ENCODE measurements around the gene AGBL4. TPM values are rescaled to one million over a fixed set of nuclear protein-coding genes. Genes with fewer than 3 reads are reported as not detected.
"Not testable (repeated sequence)": the region's sequence is repeated elsewhere in the genome, so short reads cannot be mapped to it uniquely, and the experiment has no call there.

Gene AGBL4
- total RNA-seq, 1 donor from 2014 or later, result not detected

DNA sequence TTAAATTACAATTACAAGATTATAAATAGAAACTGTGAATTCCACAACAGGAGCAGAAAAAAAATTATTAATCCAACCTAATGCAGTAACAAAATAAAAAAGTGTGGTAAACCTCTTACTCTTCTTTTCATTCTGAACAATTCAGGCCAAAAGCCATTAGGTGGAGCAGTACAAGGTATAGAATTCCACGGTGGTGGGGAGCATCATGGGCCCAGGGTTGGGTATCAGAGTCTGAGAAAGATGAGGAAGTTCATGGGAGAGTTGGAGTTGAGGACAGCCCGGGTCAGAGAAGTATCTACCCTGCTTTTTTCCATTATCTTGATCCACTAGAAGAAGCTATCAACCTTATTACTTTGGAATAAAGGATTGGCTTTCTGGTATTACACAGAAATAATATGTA lies 586.9 kb downstream of the AGBL4 start:
- no peak for DNase-seq (ENCODE audit: low read depth, low spot score)

DNA sequence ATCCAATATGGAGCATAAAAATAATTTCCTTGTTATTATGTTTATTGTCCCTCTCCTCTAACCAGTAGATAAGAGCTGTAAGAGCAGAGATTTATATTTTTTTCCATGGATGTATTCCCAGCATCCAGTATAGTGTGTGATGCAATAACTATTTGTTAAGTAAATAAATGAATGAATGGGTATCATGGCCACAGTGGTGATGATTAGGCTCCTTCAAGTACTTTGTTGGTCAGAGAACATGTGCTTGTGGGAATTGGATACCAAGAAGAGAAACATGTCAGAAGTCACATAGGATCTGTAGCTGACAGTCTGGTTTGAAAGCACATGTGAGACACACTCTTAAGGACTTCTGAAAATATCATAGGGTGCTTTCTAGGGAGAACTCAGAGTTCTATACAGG lies 588.5 kb downstream of the AGBL4 start:
- no peak for DNase-seq (ENCODE audit: low read depth, low spot score)

DNA sequence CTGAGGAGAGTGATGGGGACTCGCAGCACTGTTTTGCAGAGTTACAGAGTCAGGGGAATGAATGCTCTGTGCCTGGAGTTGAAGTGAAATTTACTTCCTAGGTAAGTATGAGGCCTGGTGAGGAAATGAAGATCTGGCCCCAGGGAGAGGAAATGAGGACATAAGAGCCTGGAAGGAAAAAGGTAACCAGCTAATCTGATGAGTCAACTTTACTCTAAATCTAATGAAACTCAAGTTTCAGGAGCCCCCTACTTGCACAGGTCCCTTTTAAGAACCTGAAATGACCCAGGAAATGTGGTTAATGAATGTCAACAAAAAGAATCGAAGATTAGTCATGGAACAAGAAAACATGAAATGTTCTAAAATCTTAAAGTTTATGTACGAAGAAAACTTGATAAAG lies 599.0 kb downstream of the AGBL4 start:
- DNase-seq (ENCODE audit: low read depth, low spot score), result no peak

- DNase-seq (ENCODE audit: low read depth, low spot score), result no peak
Observed at GRCh38 chr1:49416758-49417157, 607.0 kb downstream of the AGBL4 start.

DNA sequence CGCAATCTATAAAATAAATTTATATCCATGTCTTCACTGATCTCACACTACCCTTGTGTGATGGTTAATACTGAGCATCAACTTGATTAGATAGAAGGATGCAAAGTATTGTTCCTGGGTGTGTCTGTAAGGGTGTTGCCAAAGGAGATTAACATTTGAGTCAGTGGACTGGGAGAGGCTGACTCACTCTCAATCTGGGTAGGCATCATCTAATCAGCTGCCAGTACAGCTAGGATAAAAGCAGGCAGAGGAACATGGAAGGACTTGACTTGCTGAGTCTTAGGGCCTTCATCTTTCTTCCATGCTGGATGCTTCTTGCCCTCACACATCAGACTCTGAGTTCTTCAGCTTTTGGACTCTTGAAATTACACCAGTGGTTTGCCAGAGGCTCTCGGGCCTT lies 615.4 kb downstream of the AGBL4 start:
- DNase-seq (ENCODE audit: low read depth, low spot score), result no peak

GRCh38 chr1:49397086-49397485 lies 626.7 kb downstream of the AGBL4 start:
- no peak for DNase-seq (ENCODE audit: low read depth, low spot score)

- no peak for DNase-seq (ENCODE audit: low read depth, low spot score)
Observed at GRCh38 chr1:49394200-49394599, 629.6 kb downstream of the AGBL4 start.

GRCh38 chr1:49389699-49390098 lies 634.1 kb downstream of the AGBL4 start:
- DNase-seq (ENCODE audit: low read depth, low spot score), result no peak

- no peak for DNase-seq (ENCODE audit: low read depth, low spot score)
Observed at GRCh38 chr1:49364676-49365075, 659.1 kb downstream of the AGBL4 start.

- no peak for DNase-seq (ENCODE audit: low read depth, low spot score)
Observed at GRCh38 chr1:49363628-49364027, 660.1 kb downstream of the AGBL4 start.

DNA sequence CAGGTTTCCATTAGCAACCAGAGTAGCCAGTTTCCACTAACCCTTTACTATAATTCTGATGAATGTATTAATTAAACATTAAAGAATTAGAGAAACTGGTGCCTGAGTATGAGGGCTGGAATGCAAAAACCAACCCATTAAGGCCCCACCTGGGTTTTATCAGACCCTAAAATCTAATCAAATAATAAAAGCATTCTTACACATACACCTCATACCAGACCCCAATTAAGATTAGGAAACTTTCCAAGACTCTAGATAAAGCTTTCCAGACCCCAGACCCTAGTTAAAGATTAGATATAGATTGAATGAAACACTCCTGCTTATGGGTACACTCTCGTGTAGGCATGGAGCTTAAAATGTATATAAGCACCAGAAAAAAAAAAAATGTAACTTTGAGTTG lies 665.7 kb downstream of the AGBL4 start:
- no peak for DNase-seq (ENCODE audit: low read depth, low spot score)

DNA sequence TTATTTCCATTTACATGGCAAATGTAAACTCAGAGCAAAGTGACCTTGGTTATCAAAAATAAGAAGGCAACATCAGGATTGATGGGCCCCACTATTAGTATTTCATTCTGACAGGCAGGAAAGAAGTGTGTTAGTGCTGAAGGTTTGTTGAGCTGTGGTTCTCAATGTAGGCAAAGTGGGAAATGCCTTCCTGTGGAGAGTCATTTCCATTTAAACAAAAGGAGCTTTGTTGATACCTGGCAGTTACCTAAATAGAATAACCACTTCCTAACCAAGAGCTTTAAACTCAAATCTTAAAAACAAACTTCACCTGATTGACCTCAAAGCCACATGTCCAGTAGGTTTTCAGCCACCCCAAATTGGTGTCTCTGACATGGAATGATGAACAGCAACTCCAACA lies 667.2 kb downstream of the AGBL4 start:
- no peak for DNase-seq (ENCODE audit: low read depth, low spot score)

DNA sequence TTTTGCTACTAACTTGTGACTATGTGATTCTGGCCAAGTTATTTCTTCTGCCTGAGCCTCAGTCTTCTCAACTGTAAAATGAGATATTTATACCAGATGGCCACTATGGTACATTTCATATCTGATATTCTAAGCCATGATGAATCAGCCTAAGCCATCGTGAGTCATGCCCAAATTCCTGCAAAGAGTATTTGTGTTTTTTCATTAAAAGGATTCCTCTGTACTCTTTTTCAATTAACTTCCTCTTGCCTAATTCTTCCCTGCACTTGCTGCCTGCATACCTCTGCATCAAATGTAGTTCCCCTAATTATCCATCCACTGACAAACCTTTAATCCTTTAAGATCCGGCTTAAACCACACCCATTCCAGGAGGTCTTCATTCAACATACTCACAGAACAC lies 672.0 kb downstream of the AGBL4 start:
- DNase-seq (ENCODE audit: low read depth, low spot score), result no peak

- no peak for DNase-seq (ENCODE audit: low read depth, low spot score)
Observed at GRCh38 chr1:49346767-49347349, 676.9 kb downstream of the AGBL4 start.

- no peak for DNase-seq (ENCODE audit: low read depth, low spot score)
Observed at GRCh38 chr1:49340576-49340975, 683.2 kb downstream of the AGBL4 start.

DNA sequence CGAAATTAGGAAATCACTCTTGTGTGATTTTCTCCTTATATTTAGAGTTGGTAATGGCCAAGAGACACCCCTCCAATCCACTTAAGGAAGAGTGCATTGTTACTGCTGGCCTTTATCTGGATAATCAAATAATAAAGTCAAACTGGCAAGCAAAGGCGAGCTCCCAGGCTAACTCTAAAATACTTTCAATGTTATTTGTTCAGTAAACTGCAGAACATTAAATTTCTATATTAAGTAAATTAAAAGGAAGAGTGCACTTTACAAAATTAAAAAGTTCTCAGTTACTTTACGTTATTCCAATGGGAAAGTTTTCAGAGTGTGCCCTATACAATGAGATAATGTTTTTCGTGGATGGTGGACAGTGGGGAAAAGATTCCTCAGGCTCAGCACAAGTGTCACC lies 684.7 kb downstream of the AGBL4 start:
- DNase-seq (ENCODE audit: low read depth, low spot score), result no peak

- DNase-seq (ENCODE audit: low read depth, low spot score), result no peak
Observed at GRCh38 chr1:49337251-49337650, 686.5 kb downstream of the AGBL4 start.

- DNase-seq (ENCODE audit: low read depth, low spot score), result no peak
Observed at GRCh38 chr1:49333906-49334305, 689.8 kb downstream of the AGBL4 start.

DNA sequence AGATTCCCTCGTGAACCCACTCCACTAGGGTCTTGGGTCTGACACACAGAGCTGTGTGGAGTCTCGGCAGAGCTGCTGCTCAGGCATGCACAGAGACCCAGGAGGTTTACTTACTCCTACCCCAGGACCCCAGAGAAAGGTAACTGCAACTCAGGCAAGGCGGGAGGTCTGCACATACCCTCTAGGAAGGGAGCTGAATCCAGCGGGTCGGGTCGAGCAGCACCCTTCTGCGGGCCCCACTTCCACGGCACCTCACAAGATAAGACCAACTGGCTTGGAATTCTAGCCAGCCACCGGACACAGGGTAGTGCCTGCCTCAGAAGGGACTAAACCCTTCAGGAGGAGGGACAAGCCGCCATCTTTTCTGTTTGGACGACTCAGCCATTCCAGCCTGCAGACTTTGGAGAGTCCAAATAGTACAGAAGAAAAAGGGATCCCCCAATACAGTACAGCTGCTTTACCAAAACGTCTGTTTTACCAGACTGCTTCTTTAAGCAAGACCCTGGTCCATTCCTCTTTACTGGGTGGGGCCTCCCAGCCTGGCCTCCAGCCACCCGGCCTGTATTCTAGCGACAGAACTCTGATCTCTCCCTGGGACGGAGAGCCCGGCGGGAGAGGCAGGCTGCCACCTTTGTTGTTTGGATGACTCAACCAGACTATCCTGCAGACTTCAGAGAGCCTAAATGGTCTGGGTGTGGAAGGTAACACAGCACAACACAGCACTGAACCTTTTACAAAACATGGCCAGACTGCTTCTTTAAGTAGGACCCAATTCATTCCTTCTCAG lies 692.5 kb downstream of the AGBL4 start:
- DNase-seq (ENCODE audit: low read depth, low spot score), result no peak

DNA sequence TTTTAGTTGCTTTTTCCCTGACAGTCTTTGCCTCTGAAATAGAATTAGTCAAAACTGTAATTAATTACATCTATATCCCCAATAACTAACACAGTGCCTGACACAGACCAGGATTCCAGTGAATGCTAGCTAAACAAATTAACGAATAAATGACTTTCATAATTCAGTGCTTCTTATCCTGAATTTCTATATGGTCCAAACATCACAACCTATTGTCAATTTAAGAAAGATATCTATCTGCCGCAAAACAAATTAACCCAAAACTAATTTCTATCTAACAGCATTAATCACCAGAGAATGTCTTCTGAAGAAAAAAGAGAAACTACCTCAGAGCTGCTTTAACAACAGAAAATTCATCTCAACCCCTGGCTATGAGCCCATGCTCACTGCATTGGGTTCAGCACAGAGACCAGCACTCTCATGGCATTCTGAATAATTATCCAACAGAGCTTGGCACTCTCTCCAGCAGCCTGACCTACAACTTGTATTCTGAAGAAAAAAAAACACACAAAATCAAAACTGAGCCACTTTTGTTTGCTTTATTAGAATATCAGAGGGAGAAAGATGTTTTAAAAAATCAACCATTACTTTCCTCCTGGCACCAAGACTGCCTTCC lies 699.7 kb downstream of the AGBL4 start:
- no peak for DNase-seq (ENCODE audit: low read depth, low spot score)

- DNase-seq (ENCODE audit: low read depth, low spot score), result not testable (repeated sequence)
Observed at GRCh38 chr1:49320493-49320892, 703.3 kb downstream of the AGBL4 start.

- no peak for DNase-seq (ENCODE audit: low read depth, low spot score)
Observed at GRCh38 chr1:49319426-49319963, 704.3 kb downstream of the AGBL4 start.

- no peak for DNase-seq (ENCODE audit: low read depth, low spot score)
Observed at GRCh38 chr1:49318218-49318617, 705.5 kb downstream of the AGBL4 start.
